GM12875 (cell line): ENCODE measurements around the gene SPEN.

Source experiments
- H3K4me3 ChIP-seq: one replicate; pipeline ENCODE4 v1.5.1; 2011; ENCODE audit warnings: low read depth, low read length, control low read depth
- TF ChIP-seq, protein P1 (sequence below): IDR thresholded peaks from 2 replicates; pipeline ENCODE4 v1.5.1; 2011; ENCODE audit warnings: low read depth, mild to moderate bottlenecking, control low read depth, inconsistent platforms, low read length, moderate library complexity, borderline replicate concordance; ENCODE audit not compliant: insufficient read depth

The SPEN gene

DNA sequence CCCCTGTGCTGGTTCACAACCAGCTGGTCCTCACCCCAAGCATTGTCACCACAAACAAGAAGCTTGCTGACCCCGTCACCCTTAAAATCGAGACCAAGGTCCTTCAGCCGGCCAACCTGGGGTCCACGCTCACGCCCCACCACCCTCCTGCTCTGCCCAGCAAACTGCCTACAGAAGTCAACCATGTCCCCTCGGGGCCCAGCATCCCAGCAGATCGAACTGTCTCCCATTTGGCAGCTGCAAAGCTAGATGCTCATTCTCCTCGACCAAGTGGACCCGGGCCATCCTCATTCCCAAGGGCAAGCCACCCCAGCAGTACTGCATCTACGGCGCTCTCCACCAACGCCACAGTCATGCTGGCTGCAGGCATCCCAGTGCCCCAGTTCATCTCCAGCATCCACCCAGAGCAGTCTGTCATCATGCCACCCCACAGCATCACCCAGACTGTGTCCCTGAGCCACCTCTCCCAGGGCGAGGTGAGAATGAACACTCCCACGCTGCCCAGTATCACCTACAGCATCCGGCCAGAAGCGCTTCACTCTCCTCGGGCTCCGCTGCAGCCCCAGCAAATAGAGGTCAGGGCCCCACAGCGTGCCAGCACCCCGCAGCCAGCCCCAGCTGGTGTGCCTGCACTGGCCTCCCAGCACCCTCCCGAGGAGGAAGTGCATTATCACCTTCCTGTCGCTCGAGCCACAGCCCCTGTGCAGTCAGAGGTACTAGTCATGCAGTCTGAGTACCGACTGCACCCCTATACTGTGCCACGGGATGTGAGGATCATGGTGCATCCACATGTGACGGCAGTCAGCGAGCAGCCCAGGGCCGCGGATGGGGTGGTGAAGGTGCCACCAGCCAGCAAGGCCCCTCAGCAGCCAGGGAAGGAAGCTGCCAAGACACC, 87.8 kb downstream of the SPEN start:
- no peak overlapping the region for H3K4me3 ChIP-seq
- TF ChIP-seq, protein P1, sequence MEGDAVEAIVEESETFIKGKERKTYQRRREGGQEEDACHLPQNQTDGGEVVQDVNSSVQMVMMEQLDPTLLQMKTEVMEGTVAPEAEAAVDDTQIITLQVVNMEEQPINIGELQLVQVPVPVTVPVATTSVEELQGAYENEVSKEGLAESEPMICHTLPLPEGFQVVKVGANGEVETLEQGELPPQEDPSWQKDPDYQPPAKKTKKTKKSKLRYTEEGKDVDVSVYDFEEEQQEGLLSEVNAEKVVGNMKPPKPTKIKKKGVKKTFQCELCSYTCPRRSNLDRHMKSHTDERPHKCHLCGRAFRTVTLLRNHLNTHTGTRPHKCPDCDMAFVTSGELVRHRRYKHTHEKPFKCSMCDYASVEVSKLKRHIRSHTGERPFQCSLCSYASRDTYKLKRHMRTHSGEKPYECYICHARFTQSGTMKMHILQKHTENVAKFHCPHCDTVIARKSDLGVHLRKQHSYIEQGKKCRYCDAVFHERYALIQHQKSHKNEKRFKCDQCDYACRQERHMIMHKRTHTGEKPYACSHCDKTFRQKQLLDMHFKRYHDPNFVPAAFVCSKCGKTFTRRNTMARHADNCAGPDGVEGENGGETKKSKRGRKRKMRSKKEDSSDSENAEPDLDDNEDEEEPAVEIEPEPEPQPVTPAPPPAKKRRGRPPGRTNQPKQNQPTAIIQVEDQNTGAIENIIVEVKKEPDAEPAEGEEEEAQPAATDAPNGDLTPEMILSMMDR = no peak

DNA sequence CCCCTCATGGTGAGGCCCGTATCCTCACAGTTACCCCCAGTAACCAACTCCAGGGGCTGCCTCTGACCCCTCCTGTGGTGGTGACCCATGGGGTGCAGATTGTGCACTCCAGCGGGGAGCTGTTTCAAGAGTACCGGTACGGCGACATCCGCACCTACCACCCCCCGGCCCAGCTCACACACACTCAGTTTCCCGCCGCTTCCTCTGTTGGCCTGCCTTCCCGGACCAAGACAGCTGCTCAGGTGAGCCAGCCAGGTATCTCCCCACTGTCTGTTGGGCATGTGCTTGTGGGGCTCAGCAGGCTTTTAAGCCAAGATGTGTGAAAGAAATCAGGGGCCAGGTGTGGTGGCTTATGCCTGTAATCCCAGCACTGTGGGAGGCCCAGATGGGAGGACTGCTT, 88.5 kb downstream of the SPEN start:
- no peak overlapping the region for H3K4me3 ChIP-seq
- TF ChIP-seq, protein P1 = no peak

GRCh38 chr1:15937146-15937545, 89.6 kb downstream of the SPEN start:
- no peak overlapping the region for H3K4me3 ChIP-seq
- TF ChIP-seq, protein P1 = no peak

DNA sequence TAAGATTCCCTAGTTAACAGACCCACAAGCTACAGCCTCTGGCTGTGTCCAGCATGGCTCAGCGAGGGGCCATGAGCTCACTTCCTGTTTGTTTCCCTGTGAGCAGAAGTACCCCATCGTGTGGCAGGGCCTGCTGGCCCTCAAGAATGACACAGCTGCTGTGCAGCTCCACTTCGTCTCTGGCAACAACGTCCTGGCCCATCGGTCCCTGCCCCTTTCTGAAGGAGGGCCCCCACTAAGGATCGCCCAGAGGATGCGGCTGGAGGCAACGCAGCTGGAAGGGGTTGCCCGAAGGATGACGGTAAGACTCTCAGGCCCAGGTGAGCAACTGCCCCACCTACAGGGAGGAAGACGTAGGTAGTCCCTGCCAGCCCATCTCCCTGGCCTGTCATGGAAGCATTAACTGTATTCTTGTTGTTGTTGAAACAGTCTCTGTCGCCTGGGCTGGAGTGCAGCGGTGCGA, 90.2 kb downstream of the SPEN start:
- H3K4me3 ChIP-seq = no peak overlapping the region
- TF ChIP-seq, protein P1 = 0 out of 2 replicates have a peak, but pooled peaks have one; percentile 21

DNA sequence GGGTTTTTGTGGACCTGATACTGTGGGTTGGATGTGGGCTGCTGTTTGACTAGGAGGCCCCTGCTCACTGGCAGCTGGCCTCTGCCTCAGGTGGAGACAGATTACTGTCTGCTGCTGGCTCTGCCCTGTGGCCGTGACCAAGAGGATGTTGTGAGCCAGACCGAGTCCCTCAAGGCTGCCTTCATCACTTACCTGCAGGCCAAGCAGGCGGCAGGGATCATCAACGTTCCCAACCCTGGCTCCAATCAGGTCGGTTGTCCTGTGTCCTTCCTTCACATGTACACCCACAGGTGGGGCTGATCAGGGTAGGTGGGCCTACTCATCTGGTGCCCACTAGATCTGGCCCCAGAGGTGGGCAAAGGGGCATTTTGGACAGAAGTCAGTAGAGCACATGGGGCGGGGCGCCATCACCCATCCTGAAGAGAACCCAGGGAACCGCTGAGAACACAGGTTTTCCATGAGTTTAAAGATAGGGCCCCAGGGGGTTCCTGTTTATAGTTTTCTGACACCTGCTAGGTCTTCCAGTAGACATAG, 91.2 kb downstream of the SPEN start:
- no peak overlapping the region for H3K4me3 ChIP-seq
- TF ChIP-seq, protein P1 = no peak

DNA sequence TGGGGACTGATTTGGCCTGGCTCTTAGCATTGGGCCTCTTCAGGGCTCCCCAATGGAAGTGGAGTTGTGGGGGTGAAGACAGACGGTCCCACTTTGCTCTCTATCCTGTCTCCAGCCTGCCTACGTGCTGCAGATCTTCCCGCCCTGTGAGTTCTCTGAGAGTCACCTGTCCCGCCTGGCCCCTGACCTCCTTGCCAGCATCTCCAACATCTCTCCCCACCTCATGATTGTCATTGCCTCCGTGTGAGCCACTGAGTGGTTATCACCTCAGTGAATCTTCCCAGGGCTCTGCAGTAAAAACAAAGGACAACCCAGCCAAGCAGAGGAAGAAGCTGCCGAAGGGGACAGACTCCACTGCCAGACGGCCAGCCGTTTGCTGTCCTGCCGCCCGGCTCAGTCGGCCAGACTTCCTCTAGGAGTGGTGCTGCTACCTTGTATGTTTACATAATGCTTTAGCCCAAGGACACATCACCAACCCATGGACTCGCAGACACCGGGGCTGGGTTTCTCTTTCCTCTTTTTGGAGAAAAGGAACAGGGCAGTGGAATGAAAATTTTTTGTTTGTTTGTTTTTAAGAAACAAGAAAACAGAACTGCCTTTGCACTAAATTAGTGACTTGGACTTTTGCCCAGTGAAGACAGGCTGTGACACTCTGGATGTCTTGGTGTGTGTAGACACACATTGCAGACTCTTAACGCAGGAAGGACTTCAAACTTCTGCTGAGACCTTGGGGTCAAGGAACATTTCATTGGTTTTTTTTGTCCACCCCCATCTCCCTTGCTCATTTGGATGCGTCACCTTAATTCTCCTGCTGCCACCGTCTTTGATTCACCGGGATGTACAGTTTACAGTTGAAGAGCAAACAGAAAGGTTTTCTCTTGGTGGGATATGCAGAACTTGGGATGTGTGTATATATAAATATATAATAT, 91.9 kb downstream of the SPEN start:
- TF ChIP-seq, protein P1 = no peak
- H3K4me3 ChIP-seq = no peak overlapping the region
